Measurements from ENCODE around the gene FLT3.
"Not testable (repeated sequence)": the region's sequence is repeated elsewhere in the genome, so short reads cannot be mapped to it uniquely, and the experiment has no call there.

Gene FLT3

DNA sequence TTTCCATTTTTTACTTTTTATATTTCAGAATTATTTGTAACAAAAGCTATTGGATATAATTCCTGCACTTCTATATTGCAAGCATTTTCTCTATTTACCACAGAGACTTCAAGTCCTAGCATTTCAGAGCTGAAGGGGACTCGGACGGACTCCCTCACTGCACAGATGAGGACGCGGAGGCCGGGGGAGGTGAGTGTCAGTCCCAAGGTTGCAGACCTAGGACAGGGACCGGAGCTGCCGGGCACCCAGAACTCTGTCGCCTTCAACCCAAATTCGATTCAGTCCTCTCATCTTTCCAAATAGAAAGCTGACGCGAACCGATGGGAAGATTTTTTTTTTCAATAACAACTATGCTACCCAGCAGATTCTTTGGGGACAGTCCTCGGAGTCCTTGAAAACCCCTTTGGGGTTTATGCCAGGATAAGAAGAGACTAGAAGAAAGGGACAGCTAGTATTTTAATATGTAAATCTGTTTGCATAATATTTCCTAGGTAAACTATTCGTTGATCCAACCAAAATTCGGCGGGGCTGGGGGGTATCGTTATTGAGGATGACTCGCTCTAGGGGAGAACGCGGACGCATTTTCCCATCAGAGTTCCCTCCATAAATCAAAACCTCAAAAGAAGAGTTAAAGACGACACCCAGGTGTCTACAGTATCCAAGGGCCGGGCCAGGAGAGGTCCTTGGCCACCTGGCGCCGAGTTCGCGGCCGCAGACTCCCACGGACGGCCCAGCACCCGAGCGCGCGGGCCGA, 803 bp downstream of the FLT3 start:
- DNase-seq (ENCODE audit: low spot score) = no peak

DNA sequence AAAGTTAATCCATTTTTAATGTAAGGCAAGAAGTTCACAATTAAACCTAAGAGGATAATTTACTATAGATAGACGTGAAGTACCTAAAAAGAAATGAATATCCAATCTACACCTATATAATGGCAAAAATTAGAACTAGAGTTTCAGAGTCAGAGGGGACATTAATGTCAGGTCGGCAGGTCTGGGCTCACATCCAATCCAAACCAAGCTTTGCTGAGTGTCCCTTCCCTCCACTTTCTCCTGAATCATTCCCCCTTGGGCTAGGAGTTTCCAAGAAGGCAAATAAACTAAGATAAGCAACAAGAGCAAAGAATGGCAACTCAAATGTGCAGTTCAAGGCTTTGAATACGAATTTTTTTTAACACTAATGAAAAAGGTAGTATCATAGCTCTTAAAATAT, 2.9 kb downstream of the FLT3 start:
- no peak for DNase-seq (ENCODE audit: low spot score)

DNA sequence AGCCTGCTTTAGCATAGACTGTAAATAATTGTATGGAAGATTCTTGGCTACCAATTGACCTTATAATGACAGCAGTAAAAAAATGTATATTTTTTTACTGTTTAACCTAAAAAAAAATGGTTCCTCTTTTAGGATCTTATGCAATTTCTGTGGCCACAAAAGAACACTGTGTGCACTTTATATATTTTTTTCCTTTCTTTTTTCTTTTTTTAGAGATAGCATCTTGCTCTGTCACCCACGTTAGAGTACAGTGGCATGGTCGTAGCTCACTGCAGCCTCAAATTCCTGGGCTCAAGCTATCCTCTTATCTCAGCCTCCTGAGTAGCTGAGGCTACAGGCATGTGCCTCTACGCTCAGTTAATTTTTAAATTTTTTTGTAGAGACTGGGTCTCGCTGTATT, 6.1 kb downstream of the FLT3 start:
- DNase-seq (ENCODE audit: low spot score) = no peak

GRCh38 chr13:28093881-28094280, 6.5 kb downstream of the FLT3 start:
- DNase-seq (ENCODE audit: low spot score) = peak; percentile 22

DNA sequence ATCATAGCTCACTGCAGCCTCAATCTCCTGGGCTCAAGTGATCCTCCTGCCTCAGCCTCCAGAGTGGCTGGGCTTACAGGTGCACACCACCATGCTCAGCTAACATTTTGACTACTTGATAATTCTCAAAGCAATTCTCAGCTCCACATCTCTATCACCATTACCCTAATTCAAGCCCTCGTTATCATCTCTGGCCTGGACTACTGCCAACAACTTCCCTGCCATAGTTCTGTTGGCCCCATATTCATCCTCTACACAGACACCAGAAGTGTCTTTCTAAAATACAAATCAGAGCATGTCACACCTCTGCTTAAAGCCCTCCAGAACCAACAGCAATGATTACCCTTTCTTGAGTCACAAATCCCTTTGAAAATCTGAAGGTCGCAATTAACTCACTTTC, 7.9 kb downstream of the FLT3 start:
- no peak for DNase-seq (ENCODE audit: low spot score)

DNA sequence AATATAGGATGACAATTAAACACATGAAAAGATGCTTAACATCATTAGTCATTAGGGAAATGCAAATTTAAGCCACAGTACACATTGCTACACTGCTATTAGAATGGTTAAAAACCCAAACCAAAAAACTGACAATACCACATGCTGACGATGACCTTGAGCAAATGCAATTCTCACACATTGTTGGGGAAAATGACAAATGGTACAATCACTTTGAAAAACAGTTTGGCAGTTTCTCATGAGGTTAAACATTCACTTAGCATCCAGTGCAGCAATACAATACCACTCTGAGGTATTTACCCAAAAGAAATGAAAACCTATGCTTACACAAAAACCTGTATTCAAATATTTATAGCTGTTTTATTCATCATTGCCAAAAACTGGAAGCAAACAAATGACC, 11.3 kb downstream of the FLT3 start:
- DNase-seq (ENCODE audit: low spot score) = no peak

DNA sequence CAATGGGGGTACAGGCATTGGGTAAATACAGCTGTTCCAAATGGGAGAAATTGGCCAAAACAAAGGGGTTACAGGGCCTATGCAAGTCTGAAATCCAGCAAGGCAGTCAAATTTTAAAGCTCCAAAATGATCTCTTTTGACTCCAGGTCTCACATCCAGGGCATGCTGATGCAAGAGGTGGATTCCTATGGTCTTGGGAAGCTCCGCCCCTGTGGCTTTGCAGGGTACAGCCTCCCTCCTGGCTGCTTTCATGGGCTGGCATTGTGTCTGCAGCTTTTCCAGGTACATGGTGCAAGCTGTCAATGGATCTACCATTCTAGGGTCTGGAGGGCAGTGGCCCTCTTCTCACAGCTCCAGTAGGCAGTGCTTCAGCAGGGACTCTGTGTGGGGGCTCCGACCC, 22.6 kb downstream of the FLT3 start:
- DNase-seq (ENCODE audit: low spot score) = not testable (repeated sequence)

DNA sequence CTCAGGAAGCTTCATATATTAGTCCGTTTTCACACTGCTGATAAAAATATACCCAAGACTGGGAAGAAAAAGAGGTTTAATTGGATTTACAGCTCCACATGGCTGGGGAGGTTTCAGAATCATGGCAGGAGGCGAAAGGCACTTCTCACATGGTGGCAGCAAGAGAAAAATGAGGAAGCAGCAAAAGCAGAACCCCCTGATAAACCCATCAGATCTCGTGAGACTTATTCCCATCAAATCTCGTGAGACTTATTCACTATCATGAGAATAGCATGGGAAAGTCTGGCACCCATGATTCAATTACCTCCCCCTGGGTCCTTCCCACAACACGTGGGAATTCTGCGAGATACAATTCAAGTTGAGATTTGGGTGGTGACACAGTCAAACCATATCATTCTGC, 23.1 kb downstream of the FLT3 start:
- DNase-seq (ENCODE audit: low spot score) = no peak

DNA sequence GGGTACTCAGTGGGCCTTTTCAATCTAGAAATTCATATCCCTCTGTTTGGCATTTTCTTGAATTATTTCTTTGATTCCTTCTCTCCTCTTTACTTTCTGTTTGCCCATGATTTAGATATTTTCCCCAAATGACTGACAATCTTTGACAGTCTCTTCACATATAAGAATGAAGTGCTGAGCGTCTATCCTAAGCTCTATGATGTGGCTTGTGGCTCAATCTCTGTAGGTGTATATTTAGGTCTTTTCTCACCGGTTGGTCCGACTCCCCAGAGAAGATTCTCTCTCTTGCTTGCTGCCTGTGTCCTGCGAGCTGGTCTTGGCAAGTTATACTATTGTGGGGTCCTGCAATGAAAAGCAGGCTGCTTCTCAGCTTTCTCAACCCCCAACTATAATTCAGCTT, 29.0 kb downstream of the FLT3 start:
- no peak for DNase-seq (ENCODE audit: low spot score)

- no peak for DNase-seq (ENCODE audit: low spot score)
Observed at GRCh38 chr13:28067491-28067890, 32.9 kb downstream of the FLT3 start.

DNA sequence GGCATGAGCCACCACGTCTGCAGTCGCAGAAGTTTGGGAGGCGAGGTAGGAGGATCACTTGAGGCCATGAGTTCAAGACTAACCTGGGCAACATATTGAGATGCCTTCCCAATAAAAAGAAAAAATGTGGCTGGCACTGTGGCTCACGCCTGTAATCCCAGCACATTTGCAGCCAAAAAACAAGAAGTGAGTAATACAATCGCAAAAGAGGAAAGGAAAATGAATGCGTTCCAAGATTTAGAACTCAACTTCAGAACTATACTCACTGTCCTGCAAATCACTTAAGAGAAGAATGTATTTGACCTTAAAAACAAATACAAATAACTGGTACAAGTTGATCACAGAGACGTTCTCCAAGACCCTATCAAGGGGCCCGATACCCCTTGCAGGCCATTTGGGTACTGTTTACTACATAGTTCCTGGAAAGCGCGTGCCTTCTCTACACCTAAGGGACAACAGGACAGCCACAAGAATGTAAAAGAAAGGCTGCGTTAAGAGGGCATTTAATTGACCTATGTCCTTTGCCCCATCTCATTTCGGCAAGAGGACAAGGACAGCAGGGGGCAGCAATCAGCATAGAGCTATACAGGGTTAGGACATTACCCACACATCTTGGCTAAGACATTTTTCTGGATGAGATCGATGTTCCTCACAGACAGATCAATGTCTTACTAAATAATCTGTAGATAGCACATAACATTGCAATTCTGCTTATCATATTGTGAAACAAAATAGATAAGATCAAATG, 41.3 kb downstream of the FLT3 start:
- DNase-seq (ENCODE audit: low spot score) = peak; percentile 62

GRCh38 chr13:28056970-28057712, 43.2 kb downstream of the FLT3 start:
- no peak for DNase-seq (ENCODE audit: low spot score)

GRCh38 chr13:28056426-28056825, 44.0 kb downstream of the FLT3 start:
- DNase-seq (ENCODE audit: low spot score) = no peak

GRCh38 chr13:28055357-28055756, 45.0 kb downstream of the FLT3 start:
- DNase-seq (ENCODE audit: low spot score) = no peak

DNA sequence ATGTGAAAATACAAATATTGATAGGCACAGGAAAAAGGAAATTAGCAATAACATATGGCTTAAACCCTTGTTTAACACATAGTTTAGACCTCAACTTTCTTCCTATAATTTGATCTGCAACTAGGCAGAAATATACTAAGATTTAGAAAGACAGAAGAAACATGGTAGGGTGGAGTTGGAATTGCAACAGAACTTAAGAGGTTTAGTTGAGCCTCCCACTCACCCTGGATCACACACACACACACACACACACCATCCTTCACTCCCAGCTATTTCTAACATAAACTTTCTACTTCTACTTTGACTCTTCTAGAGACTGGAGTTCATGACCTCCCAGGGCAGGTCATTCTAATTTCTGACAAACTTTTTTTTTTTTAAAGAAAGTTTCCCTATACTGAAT, 47.4 kb downstream of the FLT3 start:
- no peak for DNase-seq (ENCODE audit: low spot score)

DNA sequence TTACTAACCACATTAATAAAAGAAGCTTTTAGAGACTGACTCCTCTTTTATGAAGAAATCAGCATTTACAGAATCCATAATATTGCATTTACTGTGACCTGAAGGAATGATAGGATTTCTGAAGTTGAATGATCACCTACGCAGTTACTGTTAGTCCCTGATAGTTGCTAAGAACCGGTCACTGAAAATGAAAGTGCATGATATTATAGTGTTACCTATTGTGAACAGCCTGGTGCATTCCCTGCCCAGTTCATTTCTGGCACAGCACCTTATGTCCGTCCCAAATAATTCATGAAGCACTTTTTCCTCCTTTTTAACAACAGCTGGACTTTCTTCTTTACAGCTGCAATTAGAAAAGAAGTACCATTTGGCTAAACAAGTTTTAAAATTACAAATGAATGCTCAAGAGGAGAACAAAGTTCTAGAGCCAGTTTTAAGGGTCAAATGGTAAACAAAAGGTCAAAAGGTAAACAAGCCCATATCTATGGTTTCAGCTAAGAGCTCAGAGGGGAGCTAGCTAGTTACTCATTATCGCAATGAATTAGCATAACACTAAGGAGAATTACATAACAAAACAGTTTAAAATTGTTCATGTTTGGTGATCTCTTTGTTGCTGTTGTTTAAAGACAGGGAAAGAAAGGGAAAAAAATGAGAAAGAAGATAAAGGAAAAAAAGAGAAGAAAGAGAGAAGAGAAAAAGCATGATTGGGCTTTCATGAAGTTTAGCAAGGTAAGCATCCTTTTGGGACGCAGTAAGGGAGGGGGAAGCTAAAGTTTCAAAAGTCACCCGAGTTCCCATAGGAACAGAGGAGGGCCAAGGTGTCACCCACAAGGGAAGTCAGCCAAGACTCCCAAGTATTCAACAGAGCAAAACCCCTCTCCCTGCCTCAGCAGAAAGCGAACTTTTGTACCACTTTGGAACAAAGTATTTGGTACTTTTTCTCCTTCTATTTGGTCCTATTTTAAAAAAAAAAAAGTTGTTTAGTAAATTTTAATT, 50.2 kb downstream of the FLT3 start:
- no peak for DNase-seq (ENCODE audit: low spot score)

DNA sequence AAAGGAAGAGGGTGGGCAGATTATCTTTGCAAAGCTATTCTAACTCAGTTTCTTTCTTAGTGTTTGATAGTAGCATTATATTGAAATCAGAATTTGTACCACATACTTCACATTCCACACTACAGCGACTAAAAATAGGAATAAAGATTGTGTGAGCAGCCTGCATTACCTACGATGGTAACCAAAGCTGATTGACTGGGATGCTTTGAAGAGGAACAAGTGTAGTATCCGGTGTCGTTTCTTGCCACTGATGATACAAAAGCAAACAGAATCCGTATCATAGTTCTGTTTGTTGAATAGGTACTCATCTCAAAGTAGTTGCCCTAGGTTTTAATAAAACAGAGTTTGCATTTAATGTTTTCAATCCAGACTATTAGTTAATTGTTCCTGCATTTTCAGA, 51.2 kb downstream of the FLT3 start:
- DNase-seq (ENCODE audit: low spot score) = no peak

- peak; percentile 16 for DNase-seq (ENCODE audit: low spot score)
Observed at GRCh38 chr13:28048768-28049167, 51.6 kb downstream of the FLT3 start.

GRCh38 chr13:28047757-28048388, 52.5 kb downstream of the FLT3 start:
- DNase-seq (ENCODE audit: low spot score) = peak; percentile 80

DNA sequence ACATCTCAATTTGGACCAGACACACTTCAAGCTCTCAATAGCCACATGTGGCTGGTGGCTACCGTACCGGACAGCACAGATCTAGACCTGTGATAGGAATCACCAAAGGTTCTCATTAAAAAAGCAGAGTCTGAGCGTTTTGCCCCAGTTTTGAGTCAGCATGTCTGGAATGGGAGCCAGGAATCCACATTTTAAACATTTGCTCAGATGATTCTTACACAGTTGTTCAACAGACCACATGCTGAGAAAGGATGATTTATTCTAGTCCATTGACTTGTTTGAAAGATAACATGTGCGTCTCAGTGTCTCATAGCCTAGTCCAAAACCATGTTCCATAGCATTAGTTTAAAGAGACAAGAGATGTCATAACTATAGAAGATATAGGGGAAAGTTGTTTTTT, 53.4 kb downstream of the FLT3 start:
- no peak for DNase-seq (ENCODE audit: low spot score)

- DNase-seq (ENCODE audit: low spot score) = no peak
Observed at GRCh38 chr13:28045861-28046260, 54.5 kb downstream of the FLT3 start.
